Measurements from ENCODE around the gene DYRK1B.

DNA sequence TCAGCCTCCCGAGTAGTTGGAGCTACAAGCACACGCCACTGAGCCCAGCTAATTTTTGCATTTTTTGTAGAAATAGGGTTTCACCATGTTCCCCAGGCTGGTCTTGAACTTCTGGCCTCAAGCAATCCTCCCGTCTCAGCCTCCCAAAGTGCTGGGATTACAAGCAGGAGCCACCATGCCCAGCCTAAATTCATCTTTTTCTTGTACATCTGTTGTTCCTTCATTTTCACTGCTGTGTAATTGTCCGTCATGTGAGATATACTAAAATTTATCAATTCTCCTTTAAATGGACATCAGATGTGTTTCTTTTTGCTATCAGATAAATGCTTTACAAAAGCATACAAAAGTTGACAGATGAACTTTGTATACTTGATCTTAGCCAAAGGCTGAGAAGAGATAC is 22.9 kb downstream of the DYRK1B start:
- TF ChIP-seq, protein P1, sequence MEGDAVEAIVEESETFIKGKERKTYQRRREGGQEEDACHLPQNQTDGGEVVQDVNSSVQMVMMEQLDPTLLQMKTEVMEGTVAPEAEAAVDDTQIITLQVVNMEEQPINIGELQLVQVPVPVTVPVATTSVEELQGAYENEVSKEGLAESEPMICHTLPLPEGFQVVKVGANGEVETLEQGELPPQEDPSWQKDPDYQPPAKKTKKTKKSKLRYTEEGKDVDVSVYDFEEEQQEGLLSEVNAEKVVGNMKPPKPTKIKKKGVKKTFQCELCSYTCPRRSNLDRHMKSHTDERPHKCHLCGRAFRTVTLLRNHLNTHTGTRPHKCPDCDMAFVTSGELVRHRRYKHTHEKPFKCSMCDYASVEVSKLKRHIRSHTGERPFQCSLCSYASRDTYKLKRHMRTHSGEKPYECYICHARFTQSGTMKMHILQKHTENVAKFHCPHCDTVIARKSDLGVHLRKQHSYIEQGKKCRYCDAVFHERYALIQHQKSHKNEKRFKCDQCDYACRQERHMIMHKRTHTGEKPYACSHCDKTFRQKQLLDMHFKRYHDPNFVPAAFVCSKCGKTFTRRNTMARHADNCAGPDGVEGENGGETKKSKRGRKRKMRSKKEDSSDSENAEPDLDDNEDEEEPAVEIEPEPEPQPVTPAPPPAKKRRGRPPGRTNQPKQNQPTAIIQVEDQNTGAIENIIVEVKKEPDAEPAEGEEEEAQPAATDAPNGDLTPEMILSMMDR (IDR thresholded peaks at IDR 0.05; ENCODE audit: low read depth, low read length): no peak
- TF ChIP-seq POLR2A (IDR thresholded peaks at IDR 0.05; ENCODE audit: extremely low read depth, insufficient read length) (no peak), MYC (IDR thresholded peaks at IDR 0.05; ENCODE audit: low read depth, low read length) (no peak), MAX (IDR thresholded peaks at IDR 0.05; ENCODE audit: low read depth, low read length) (no peak)

Data from NB4 (cell line).